Hepatocyte (in vitro differentiated cells): ENCODE measurements around the gene NBAS.

Experiments
- CTCF ChIP-seq: fragments of 200-600 bp; sonication (generic); IDR thresholded peaks from 2 replicates; pipeline ENCODE4 v1.5.1; 2016; ENCODE audit warnings: antibody characterized with exemption, mild to moderate bottlenecking; ENCODE audit not compliant: poor library complexity
- EZH2phosphoT487 ChIP-seq: fragments of 200-600 bp; sonication (generic); IDR thresholded peaks from one replicate; pipeline ENCODE4 v1.6.1; 2018; ENCODE audit warnings: antibody characterized with exemption, mild to moderate bottlenecking, low read depth, moderate library complexity; ENCODE audit not compliant: unreplicated experiment, severe bottlenecking

- no peak for TF ChIP-seq CTCF
- no peak for TF ChIP-seq EZH2phosphoT487
Observed at GRCh38 chr2:15127301-15127700, 433.8 kb downstream of the NBAS start.
